GM12878 (cell line): ENCODE data around the gene PLS1. TPM values are rescaled to one million over a fixed set of nuclear protein-coding genes. Genes with fewer than 3 reads are reported as not detected.

Experiments
- ASH2L ChIP-seq: fragments of 300-600, 200-600 bp; sonication (generic); IDR thresholded peaks from 2 replicates; pipeline ENCODE4 v1.6.1; 2017; ENCODE audit warnings: low read depth, mild to moderate bottlenecking, borderline replicate concordance
- ATF7 ChIP-seq: fragments of 450-650 bp; IDR thresholded peaks from 2 replicates; pipeline ENCODE4 v1.6.1; 2016; ENCODE audit warnings: low read depth, mild to moderate bottlenecking
- BMI1 ChIP-seq: fragments of 450-650 bp; IDR thresholded peaks from 2 replicates; pipeline ENCODE4 v1.6.1; 2016; ENCODE audit warnings: mild to moderate bottlenecking, moderate library complexity, borderline replicate concordance
- BRCA1 ChIP-seq: IDR thresholded peaks from 2 replicates; pipeline ENCODE4 v1.6.1; 2011; ENCODE audit warnings: low read depth, low read length, improper control_type of control experiment
- CHD4 ChIP-seq: fragments of 200-600 bp; sonication (generic); IDR thresholded peaks from 2 replicates; pipeline ENCODE4 v1.6.1; 2016; ENCODE audit warnings: mild to moderate bottlenecking
- E2F4 ChIP-seq: IDR thresholded peaks from 2 replicates; pipeline ENCODE4 v1.6.1; 2012; ENCODE audit warnings: low read depth, low read length, improper control_type of control experiment
- IRF4 ChIP-seq: IDR thresholded peaks from 2 replicates; pipeline ENCODE4 v1.6.1; 2011; ENCODE audit warnings: low read depth, low read length
- JUND ChIP-seq: IDR thresholded peaks from 2 replicates; pipeline ENCODE4 v1.6.1; 2012; ENCODE audit warnings: low read depth, mild to moderate bottlenecking, low read length, improper control_type of control experiment, moderate library complexity
- LARP7 ChIP-seq: fragments of 450-650 bp; IDR thresholded peaks from 2 replicates; pipeline ENCODE4 v1.6.1; 2017; ENCODE audit warnings: mild to moderate bottlenecking
- MTA2 ChIP-seq: fragments of 450-650 bp; IDR thresholded peaks from 2 replicates; pipeline ENCODE4 v1.6.1; 2016; ENCODE audit warnings: low read depth, mild to moderate bottlenecking, moderate library complexity
- MTA3 ChIP-seq: IDR thresholded peaks from 2 replicates; pipeline ENCODE4 v1.6.1; 2012; ENCODE audit warnings: low read length, inconsistent platforms, borderline replicate concordance
- MYC ChIP-seq: IDR thresholded peaks from 2 replicates; pipeline ENCODE4 v1.6.1; 2011; ENCODE audit warnings: mild to moderate bottlenecking, low read length, moderate library complexity, inconsistent platforms; ENCODE audit not compliant: insufficient read depth, insufficient replicate concordance, insufficient read length, severe bottlenecking
- NFYB ChIP-seq: IDR thresholded peaks from 2 replicates; pipeline ENCODE4 v1.6.1; 2011; ENCODE audit warnings: low read depth, mild to moderate bottlenecking, low read length, improper control_type of control experiment, moderate library complexity; ENCODE audit not compliant: insufficient read depth
- PBX3 ChIP-seq: IDR thresholded peaks from 2 replicates; pipeline ENCODE4 v1.6.1; 2011; ENCODE audit warnings: mild to moderate bottlenecking, low read depth, low read length, moderate library complexity; ENCODE audit not compliant: insufficient replicate concordance
- POU2F2 ChIP-seq: IDR thresholded peaks from 3 replicates; pipeline ENCODE4 v1.6.1; 2011; ENCODE audit warnings: low read depth, mild to moderate bottlenecking, low read length, borderline replicate concordance
- RAD21 ChIP-seq: IDR thresholded peaks from 2 replicates; pipeline ENCODE4 v1.6.1; 2011; ENCODE audit warnings: mild to moderate bottlenecking, low read depth, low read length, moderate library complexity; ENCODE audit not compliant: insufficient read depth
- RBBP5 ChIP-seq: fragments of 200-600 bp; sonication (generic); conservative IDR thresholded peaks from 2 replicates; pipeline ENCODE4 v1.6.1; 2016
- SKIL ChIP-seq: fragments of 450-650 bp; IDR thresholded peaks from 2 replicates; pipeline ENCODE4 v1.6.1; 2017; ENCODE audit warnings: mild to moderate bottlenecking, low read depth, inconsistent platforms; ENCODE audit not compliant: poor library complexity, severe bottlenecking
- SMARCA5 ChIP-seq: fragments of 450-650 bp; IDR thresholded peaks from 2 replicates; pipeline ENCODE4 v1.6.1; 2017; ENCODE audit warnings: mild to moderate bottlenecking
- YY1 ChIP-seq: IDR thresholded peaks from 2 replicates; pipeline ENCODE4 v1.6.1; 2011; ENCODE audit warnings: low read depth, mild to moderate bottlenecking, low read length
- ZNF592 ChIP-seq: fragments of 450-650 bp; IDR thresholded peaks from 2 replicates; pipeline ENCODE4 v1.6.1; 2017; ENCODE audit warnings: mild to moderate bottlenecking, moderate library complexity
- polyA plus RNA-seq, 11 experiments: library from polyadenylated mRNA; depleted of rRNA in 4 of 11; unstranded in 6 of 11; stranded (reverse) in 5 of 11; fragments of >200 nt; fragmentation: Nextera tagmentation in 4 of 11; fragmentation: Illumina TruSeq in 1 of 11; extraction: Ambion mirVana in 4 of 11; extraction: Trizol in 1 of 11; gene quantifications; 1 replicate in 1 of 11; 2 replicates in 10 of 11; pipeline versions ENCODE4 v1.2.1 to v1.2.3, GENCODE V29; 2011 to 2016; ENCODE audit warnings: inconsistent platforms in 2 of 11, missing spikeins in 2 of 11, low read depth in 1 of 11
- total RNA-seq, 4 experiments: library from RNA; depleted of rRNA in 3 of 4; stranded (reverse); fragments of >200 nt in 3 of 4; fragmentation: Illumina TruSeq in 1 of 4; extraction: Trizol in 1 of 4; gene quantifications; 2 replicates each; pipeline versions ENCODE4 v1.2.1 to v1.2.3, GENCODE V29; 2013 to 2021

Gene PLS1
- total and polyA plus RNA-seq, 10 of the 15 experiments (the other 5 are each of a cell fraction or from before 2014, with no cell fraction given), result 0.59 to 11.7 (median 1.7) TPM

DNA sequence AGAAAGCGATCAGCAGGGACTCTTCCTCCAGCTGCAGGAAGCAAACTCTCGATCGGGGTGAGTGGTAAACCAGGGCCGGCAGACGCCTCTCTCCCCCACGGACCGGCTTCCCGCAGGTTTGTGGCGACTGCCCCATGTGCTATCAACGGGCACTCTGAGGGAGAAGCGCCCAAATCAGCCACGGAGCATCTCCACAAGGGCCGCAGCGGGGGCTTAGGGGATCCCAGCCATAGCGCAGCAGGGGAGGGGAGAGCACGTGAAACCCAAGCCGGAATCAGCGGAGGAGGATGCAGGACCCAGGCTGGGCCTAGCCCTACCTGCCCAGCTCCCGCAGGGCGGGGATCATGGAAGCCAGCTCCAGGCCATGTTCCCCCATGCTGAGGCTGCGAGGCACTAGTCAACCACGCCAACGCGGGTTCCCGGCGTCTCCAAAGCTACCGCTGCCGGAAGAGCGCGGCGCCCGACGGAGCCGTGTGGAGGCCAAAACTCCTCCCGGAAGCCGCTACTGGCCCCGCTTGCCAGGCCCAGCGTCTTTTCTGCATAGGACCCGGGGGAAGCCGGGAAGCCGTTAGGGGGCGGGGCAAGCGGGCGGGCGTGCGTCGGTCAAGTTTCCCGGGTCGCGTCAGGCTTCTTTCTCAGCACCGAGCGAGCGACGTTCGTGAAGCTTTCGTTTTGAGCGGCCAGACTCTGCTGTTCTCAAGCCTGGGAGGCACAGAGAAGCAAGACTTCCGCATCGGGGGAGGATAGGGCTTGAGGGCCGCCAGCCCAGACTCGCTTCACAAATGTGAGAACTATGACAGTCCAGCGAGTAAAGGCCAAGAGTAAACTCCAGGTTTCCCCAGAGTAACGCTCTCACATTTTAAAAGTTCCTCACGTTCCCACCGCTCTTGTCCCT, 17.6 kb upstream of the PLS1 start, which contains the start of gene ATR (continued):
- peak; percentile 85 for TF ChIP-seq MYC
- TF ChIP-seq BRCA1, result no peak
- peak; percentile 42; the same call in 1 of the 2 replicates for TF ChIP-seq NFYB
- TF ChIP-seq BMI1, result peak; percentile 85
- TF ChIP-seq SKIL, result peak; percentile 48
- TF ChIP-seq PBX3, result peak; percentile 58
- peak; percentile 57; the same call in 1 of the 2 replicates for TF ChIP-seq ASH2L
- TF ChIP-seq JUND, result no peak
- peak; percentile 72 for TF ChIP-seq ATF7
- peak; percentile 65; the same call in 2 of the 3 replicates for TF ChIP-seq POU2F2
- no peak for TF ChIP-seq RBBP5
- TF ChIP-seq IRF4, result peak; percentile 36; the same call in 1 of the 2 replicates
- TF ChIP-seq YY1, result peak; percentile 86
- TF ChIP-seq E2F4, result peak; percentile 80
- TF ChIP-seq MTA3, result peak; percentile 64; the same call in 1 of the 2 replicates
- peak; percentile 88; the same call in 1 of the 2 replicates for TF ChIP-seq LARP7
- no peak for TF ChIP-seq ZNF592
- no peak for TF ChIP-seq CHD4
- TF ChIP-seq RAD21, result no peak
- peak; percentile 25; the same call in 1 of the 2 replicates for TF ChIP-seq MTA2
- peak; percentile 72; the same call in 1 of the 2 replicates for TF ChIP-seq SMARCA5
